Fibroblast of lung (primary cell): ENCODE data around the gene LOC128125822.

Experiments
- DNase-seq, 2 donors: peaks; one replicate each; pipeline versions ENCODE4 v3.0.0 to v3.0.0-alpha.2; 2010; ENCODE audit warnings: low read depth in 2 of 2
- H2AFZ ChIP-seq: 2 replicates; pipeline ENCODE4 v1.5.1; 2012; ENCODE audit warnings: low read length, control low read depth, inconsistent platforms
- H3K27ac ChIP-seq: 2 replicates; pipeline ENCODE4 v1.5.1; 2011; ENCODE audit warnings: low read length, control low read depth; ENCODE audit not compliant: insufficient read depth
- H3K27me3 ChIP-seq: 2 replicates; pipeline ENCODE4 v1.5.1; 2011; ENCODE audit warnings: mild to moderate bottlenecking, low read length; ENCODE audit not compliant: control insufficient read depth, insufficient read depth
- H3K36me3 ChIP-seq: 2 replicates; pipeline ENCODE4 v1.5.1; 2011; ENCODE audit warnings: low read length; ENCODE audit not compliant: control insufficient read depth, insufficient read depth
- H3K4me1 ChIP-seq: 2 replicates; pipeline ENCODE4 v1.5.1; 2011; ENCODE audit warnings: low read length; ENCODE audit not compliant: control insufficient read depth, insufficient read depth; ENCODE audit errors: extremely low read depth
- H3K4me2 ChIP-seq: 2 replicates; pipeline ENCODE4 v1.5.1; 2011; ENCODE audit warnings: low read length, control low read depth; ENCODE audit not compliant: insufficient read depth; ENCODE audit errors: extremely low read depth
- H3K4me3 ChIP-seq, 4 experiments: fragments of 200-600 bp in 1 of 4; sonication (generic) in 1 of 4; replicated peaks in 1 of 4; 2 replicates each; pipeline ENCODE4 v1.5.1; 2011 to 2016; ENCODE audit warnings: low read length in 4 of 4, low read depth in 3 of 4, mild to moderate bottlenecking in 3 of 4, control low read depth in 2 of 4, inconsistent platforms in 1 of 4, mixed read lengths in 1 of 4; ENCODE audit not compliant: insufficient read depth in 1 of 4; ENCODE audit errors: control extremely low read depth in 1 of 4
- H3K79me2 ChIP-seq: 2 replicates; pipeline ENCODE4 v1.5.1; 2012; ENCODE audit warnings: mild to moderate bottlenecking, low read length, inconsistent platforms; ENCODE audit not compliant: control insufficient read depth, insufficient read depth
- H3K9ac ChIP-seq: 2 replicates; pipeline ENCODE4 v1.5.1; 2011; ENCODE audit warnings: mild to moderate bottlenecking, low read length, control low read depth; ENCODE audit not compliant: insufficient read depth
- H3K9me3 ChIP-seq: 2 replicates; pipeline ENCODE4 v1.5.1; 2012; ENCODE audit warnings: low read depth, low read length; ENCODE audit not compliant: control insufficient read depth, insufficient read depth
- H4K20me1 ChIP-seq: 2 replicates; pipeline ENCODE4 v1.5.1; 2011; ENCODE audit warnings: low read length; ENCODE audit not compliant: control insufficient read depth, insufficient read depth; ENCODE audit errors: extremely low read depth
- CTCF ChIP-seq, 2 donors: IDR thresholded peaks in 1 of 2; conservative IDR thresholded peaks in 1 of 2; 1 replicate in 1 of 2; 2 replicates in 1 of 2; pipeline ENCODE4 v1.5.1; 2011 to 2012; ENCODE audit warnings: low read length in 2 of 2, control low read depth in 1 of 2, inconsistent platforms in 1 of 2, low read depth in 1 of 2, mild to moderate bottlenecking in 1 of 2
- EZH2 ChIP-seq: IDR thresholded peaks from 2 replicates; pipeline ENCODE4 v1.5.1; 2012; ENCODE audit warnings: low read length, control low read depth, mild to moderate bottlenecking; ENCODE audit errors: missing control alignments

LOC128125822 gene

DNA sequence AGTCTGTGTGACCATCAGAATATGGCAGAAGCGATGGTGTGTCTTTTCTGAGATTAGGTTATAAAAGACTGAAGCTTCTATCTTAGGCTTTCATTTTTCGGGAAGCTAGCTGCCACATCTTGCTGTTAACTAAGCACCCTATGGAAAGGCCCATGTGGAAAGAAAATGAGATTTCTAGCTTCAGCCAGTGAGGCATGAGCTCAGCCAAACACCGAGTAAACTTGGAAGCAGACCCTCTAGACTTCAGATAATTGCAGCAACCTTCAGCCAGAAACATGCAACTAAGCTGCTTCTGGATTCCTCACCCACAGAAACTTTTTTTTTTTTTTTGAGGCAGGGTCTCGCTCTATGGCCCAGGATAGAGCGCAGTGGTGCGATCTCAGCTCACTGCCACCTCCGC, 20.6 kb downstream of the LOC128125822 start:
- Histone ChIP-seq H2AFZ (no peak overlapping the region), H3K9me3 (no peaks in the 10 kb centered on the region), H3K79me2 (no peaks in the 10 kb centered on the region), H3K27ac (no peak overlapping the region), H4K20me1 (no peaks in the 10 kb centered on the region), H3K4me2 (no peak overlapping the region), H3K4me3 (no peak overlapping the region), H3K4me1 (no peaks in the 10 kb centered on the region), H3K36me3 (no peaks in the 10 kb centered on the region), H3K27me3 (no peaks in the 10 kb centered on the region), H3K9ac (no peak overlapping the region)
- TF ChIP-seq EZH2 (no peak), CTCF (conservative IDR thresholded peaks at IDR 0.05 in 1 of 2, IDR thresholded peaks at IDR 0.05 in 1 of 2; ENCODE audit: low read depth in 1 of 2, low read length in 2 of 2) (no peak)
- DNase-seq: no peak

- peak overlapping the region; percentile 64 to 85 (median 74) for H3K4me3 ChIP-seq
- H3K9me3 ChIP-seq: no peaks in the 10 kb centered on the region
- H3K9ac ChIP-seq: no peak overlapping the region
- TF ChIP-seq CTCF (conservative IDR thresholded peaks at IDR 0.05 in 1 of 2, IDR thresholded peaks at IDR 0.05 in 1 of 2; ENCODE audit: low read depth in 1 of 2, low read length in 2 of 2) (no peak), EZH2 (no peak)
- H3K27me3 ChIP-seq: no peaks in the 10 kb centered on the region
- H2AFZ ChIP-seq: peak overlapping the region; percentile 99
- peak in 1 of 2 donors; percentile 30 for DNase-seq
- no peaks in the 10 kb centered on the region for H3K79me2 ChIP-seq
- peak overlapping the region; percentile 99 for H3K4me2 ChIP-seq
- H3K27ac ChIP-seq: no peak overlapping the region
- H4K20me1 ChIP-seq: no peaks in the 10 kb centered on the region
- H3K4me1 ChIP-seq: no peaks in the 10 kb centered on the region
- H3K36me3 ChIP-seq: no peaks in the 10 kb centered on the region
These were observed 25.1 kb downstream of the LOC128125822 start for GRCh38 chr6:63597141-63598048.

GRCh38 chr6:63598049-63599036, 26.1 kb downstream of the LOC128125822 start:
- no peaks in the 10 kb centered on the region for H4K20me1 ChIP-seq
- no peaks in the 10 kb centered on the region for H3K4me1 ChIP-seq
- H3K9ac ChIP-seq: no peak overlapping the region
- no peaks in the 10 kb centered on the region for H3K9me3 ChIP-seq
- H3K4me2 ChIP-seq: peak overlapping the region; percentile 99
- TF ChIP-seq EZH2: no peak
- peak; percentile 92 to 93 for TF ChIP-seq CTCF (conservative IDR thresholded peaks at IDR 0.05 in 1 of 2, IDR thresholded peaks at IDR 0.05 in 1 of 2; ENCODE audit: low read depth in 1 of 2, low read length in 2 of 2)
- H3K79me2 ChIP-seq: no peaks in the 10 kb centered on the region
- H3K4me3 ChIP-seq: peak overlapping the region; percentile 64 to 85 (median 74)
- H3K36me3 ChIP-seq: no peaks in the 10 kb centered on the region
- H2AFZ ChIP-seq: peak overlapping the region; percentile 99
- H3K27ac ChIP-seq: no peak overlapping the region
- no peaks in the 10 kb centered on the region for H3K27me3 ChIP-seq
- peak; percentile 49 to 64 for DNase-seq
